Liver (tissue), 3 donors: ENCODE measurements around the gene DMTF1.

Experiments
- FOXA2 ChIP-seq: IDR thresholded peaks from 2 replicates; pipeline ENCODE4 v1.6.1; 2016; ENCODE audit warnings: antibody characterized with exemption
- JUND ChIP-seq, 2 donors: IDR thresholded peaks; 2 replicates each; pipeline ENCODE4 v1.6.1; 2016; ENCODE audit warnings: antibody characterized with exemption in 2 of 2
- RAD21 ChIP-seq, 2 donors: IDR thresholded peaks; 2 replicates each; pipeline ENCODE4 v1.6.1; 2016; ENCODE audit warnings: antibody characterized with exemption in 2 of 2, mild to moderate bottlenecking in 2 of 2
- RXRA ChIP-seq, 2 donors: IDR thresholded peaks; 2 replicates each; pipeline ENCODE4 v1.6.1; 2017 to 2018; ENCODE audit warnings: antibody characterized with exemption in 2 of 2, mild to moderate bottlenecking in 1 of 2
- TAF1 ChIP-seq: conservative IDR thresholded peaks from 2 replicates; pipeline ENCODE4 v1.6.1; 2016; ENCODE audit warnings: antibody characterized with exemption, mild to moderate bottlenecking
- YY1 ChIP-seq: IDR thresholded peaks from 2 replicates; pipeline ENCODE4 v1.6.1; 2016; ENCODE audit warnings: antibody characterized with exemption, mild to moderate bottlenecking
- TF ChIP-seq, protein P1 (sequence below): fragments of 150-350 bp; IDR thresholded peaks from 2 replicates; pipeline ENCODE4 v1.5.1; 2017; ENCODE audit warnings: improper control_type of control experiment, low read depth, low read length; ENCODE audit not compliant: missing input control
- TF ChIP-seq, protein P2 (sequence below): IDR thresholded peaks from 2 replicates; pipeline ENCODE4 v1.6.1; 2016; ENCODE audit warnings: antibody characterized with exemption
- TF ChIP-seq, protein P3 (sequence below): IDR thresholded peaks from 2 replicates; pipeline ENCODE4 v1.6.1; 2016; ENCODE audit warnings: antibody characterized with exemption, mild to moderate bottlenecking
- donor health status: healthy.
- donor health status: healthy.

DNA sequence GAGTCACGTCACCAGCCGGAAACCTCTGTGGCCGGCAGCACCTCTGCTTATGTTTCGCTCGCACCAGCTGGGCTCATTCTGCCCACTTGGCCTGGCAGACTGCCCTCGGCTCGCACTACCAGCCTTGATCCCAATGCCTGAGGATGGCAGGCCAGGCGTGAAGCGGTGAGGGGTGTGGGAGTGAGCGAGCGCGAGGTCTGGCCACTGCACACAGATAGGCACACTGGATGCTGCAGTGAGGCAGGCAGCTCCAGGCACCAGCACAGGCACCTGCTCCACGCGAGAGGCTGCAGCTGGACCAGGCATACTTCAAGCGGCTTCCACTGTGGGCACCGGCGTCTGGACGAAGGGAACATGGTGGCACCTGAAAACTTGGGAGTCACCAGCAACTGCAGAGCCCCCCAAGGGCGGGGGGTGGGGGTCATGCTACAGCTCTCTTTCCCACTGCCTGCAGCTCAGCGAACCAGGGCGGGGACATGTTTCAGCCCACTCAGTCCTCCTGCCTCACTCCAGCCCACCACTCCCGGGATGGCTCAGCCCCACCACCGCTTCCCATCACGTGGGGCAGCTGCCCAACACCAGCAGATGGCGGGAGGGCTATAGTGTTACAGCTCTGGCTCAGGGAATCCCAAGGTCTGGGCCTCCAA lies 5.4 kb upstream of the DMTF1 start:
- no peak for TF ChIP-seq YY1
- TF ChIP-seq, protein P1, sequence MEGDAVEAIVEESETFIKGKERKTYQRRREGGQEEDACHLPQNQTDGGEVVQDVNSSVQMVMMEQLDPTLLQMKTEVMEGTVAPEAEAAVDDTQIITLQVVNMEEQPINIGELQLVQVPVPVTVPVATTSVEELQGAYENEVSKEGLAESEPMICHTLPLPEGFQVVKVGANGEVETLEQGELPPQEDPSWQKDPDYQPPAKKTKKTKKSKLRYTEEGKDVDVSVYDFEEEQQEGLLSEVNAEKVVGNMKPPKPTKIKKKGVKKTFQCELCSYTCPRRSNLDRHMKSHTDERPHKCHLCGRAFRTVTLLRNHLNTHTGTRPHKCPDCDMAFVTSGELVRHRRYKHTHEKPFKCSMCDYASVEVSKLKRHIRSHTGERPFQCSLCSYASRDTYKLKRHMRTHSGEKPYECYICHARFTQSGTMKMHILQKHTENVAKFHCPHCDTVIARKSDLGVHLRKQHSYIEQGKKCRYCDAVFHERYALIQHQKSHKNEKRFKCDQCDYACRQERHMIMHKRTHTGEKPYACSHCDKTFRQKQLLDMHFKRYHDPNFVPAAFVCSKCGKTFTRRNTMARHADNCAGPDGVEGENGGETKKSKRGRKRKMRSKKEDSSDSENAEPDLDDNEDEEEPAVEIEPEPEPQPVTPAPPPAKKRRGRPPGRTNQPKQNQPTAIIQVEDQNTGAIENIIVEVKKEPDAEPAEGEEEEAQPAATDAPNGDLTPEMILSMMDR, result no peak
- TF ChIP-seq TAF1, result no peak
- no peak for TF ChIP-seq RAD21 (IDR thresholded peaks at IDR 0.05)
- no peak for TF ChIP-seq RXRA (IDR thresholded peaks at IDR 0.05)
- no peak for TF ChIP-seq JUND (IDR thresholded peaks at IDR 0.05)
- no peak for TF ChIP-seq FOXA2
- TF ChIP-seq, protein P2, sequence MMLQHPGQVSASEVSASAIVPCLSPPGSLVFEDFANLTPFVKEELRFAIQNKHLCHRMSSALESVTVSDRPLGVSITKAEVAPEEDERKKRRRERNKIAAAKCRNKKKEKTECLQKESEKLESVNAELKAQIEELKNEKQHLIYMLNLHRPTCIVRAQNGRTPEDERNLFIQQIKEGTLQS, result no peak
- TF ChIP-seq, protein P3, sequence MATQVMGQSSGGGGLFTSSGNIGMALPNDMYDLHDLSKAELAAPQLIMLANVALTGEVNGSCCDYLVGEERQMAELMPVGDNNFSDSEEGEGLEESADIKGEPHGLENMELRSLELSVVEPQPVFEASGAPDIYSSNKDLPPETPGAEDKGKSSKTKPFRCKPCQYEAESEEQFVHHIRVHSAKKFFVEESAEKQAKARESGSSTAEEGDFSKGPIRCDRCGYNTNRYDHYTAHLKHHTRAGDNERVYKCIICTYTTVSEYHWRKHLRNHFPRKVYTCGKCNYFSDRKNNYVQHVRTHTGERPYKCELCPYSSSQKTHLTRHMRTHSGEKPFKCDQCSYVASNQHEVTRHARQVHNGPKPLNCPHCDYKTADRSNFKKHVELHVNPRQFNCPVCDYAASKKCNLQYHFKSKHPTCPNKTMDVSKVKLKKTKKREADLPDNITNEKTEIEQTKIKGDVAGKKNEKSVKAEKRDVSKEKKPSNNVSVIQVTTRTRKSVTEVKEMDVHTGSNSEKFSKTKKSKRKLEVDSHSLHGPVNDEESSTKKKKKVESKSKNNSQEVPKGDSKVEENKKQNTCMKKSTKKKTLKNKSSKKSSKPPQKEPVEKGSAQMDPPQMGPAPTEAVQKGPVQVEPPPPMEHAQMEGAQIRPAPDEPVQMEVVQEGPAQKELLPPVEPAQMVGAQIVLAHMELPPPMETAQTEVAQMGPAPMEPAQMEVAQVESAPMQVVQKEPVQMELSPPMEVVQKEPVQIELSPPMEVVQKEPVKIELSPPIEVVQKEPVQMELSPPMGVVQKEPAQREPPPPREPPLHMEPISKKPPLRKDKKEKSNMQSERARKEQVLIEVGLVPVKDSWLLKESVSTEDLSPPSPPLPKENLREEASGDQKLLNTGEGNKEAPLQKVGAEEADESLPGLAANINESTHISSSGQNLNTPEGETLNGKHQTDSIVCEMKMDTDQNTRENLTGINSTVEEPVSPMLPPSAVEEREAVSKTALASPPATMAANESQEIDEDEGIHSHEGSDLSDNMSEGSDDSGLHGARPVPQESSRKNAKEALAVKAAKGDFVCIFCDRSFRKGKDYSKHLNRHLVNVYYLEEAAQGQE, result no peak
